GM23338 (cell line): ENCODE data around the gene SBDS. TPM values are rescaled to one million over a fixed set of nuclear protein-coding genes. Genes with fewer than 3 reads are reported as not detected.
"Not testable (repeated sequence)": the region's sequence is repeated elsewhere in the genome, so short reads cannot be mapped to it uniquely, and the experiment has no call there.

Experiments
- ATAC-seq: fragments of 200-7000 bp; cut with Tn5 transposase; 3 replicates; pipeline ENCODE4 v1.9.1; 2020
- DNase-seq: peaks from one replicate; pipeline ENCODE4 v3.0.0-alpha.2; 2015; ENCODE audit warnings: low spot score
- H2AFZ ChIP-seq: fragments of 200-600 bp; sonication (generic); 2 replicates; pipeline ENCODE4 v1.8.0; 2016; ENCODE audit warnings: antibody characterized with exemption, mild to moderate bottlenecking, moderate library complexity
- H3F3A ChIP-seq: fragments of 200-600 bp; sonication (generic); replicated peaks from 2 replicates; pipeline ENCODE4 v1.8.0; 2017; ENCODE audit warnings: antibody characterized with exemption, mixed run types, low read depth
- H3K27ac ChIP-seq: fragments of 200-600 bp; sonication (generic); 2 replicates; pipeline ENCODE4 v1.6.1; 2016; ENCODE audit warnings: low read depth
- H3K27me3 ChIP-seq: fragments of 200-600 bp; sonication (generic); 2 replicates; pipeline ENCODE4 v1.8.0; 2016; ENCODE audit warnings: mild to moderate bottlenecking, mixed run types, moderate library complexity; ENCODE audit not compliant: insufficient read depth
- H3K36me3 ChIP-seq: fragments of 200-600 bp; sonication (generic); 2 replicates; pipeline ENCODE4 v1.8.0; 2016; ENCODE audit warnings: mild to moderate bottlenecking; ENCODE audit not compliant: insufficient read depth
- H3K4me1 ChIP-seq: fragments of 200-600 bp; sonication (generic); 2 replicates; pipeline ENCODE4 v1.8.0; 2016; ENCODE audit warnings: mild to moderate bottlenecking, moderate library complexity; ENCODE audit not compliant: insufficient read depth
- H3K4me2 ChIP-seq: fragments of 200-600 bp; sonication (generic); 2 replicates; pipeline ENCODE4 v1.7.1; 2017; ENCODE audit warnings: mixed run types
- H3K4me3 ChIP-seq: fragments of 200-600 bp; sonication (generic); 2 replicates; pipeline ENCODE4 v1.6.1; 2016; ENCODE audit warnings: mixed run types
- H3K79me2 ChIP-seq: fragments of 200-600 bp; sonication (generic); replicated peaks from 2 replicates; pipeline ENCODE4 v1.8.0; 2017; ENCODE audit warnings: mild to moderate bottlenecking; ENCODE audit not compliant: insufficient read depth
- H3K9me2 ChIP-seq: fragments of 200-600 bp; sonication (generic); 2 replicates; pipeline ENCODE4 v1.8.0; 2017; ENCODE audit not compliant: insufficient read depth
- H4K20me1 ChIP-seq: fragments of 200-600 bp; sonication (generic); replicated peaks from 2 replicates; pipeline ENCODE4 v1.8.0; 2017; ENCODE audit warnings: mild to moderate bottlenecking; ENCODE audit not compliant: insufficient read depth
- H3K27ac Mint-ChIP-seq: 2 replicates; pipeline ENCODE4 v1.8.0; 2020; ENCODE audit warnings: inconsistent platforms, mild to moderate bottlenecking, moderate library complexity, mixed read lengths
- H3K27me3 Mint-ChIP-seq: 3 replicates; pipeline ENCODE4 v1.8.0; 2022; ENCODE audit warnings: low read depth, mild to moderate bottlenecking, moderate library complexity, mixed read lengths, inconsistent platforms; ENCODE audit not compliant: insufficient read depth, poor library complexity
- H3K36me3 Mint-ChIP-seq: 3 replicates; pipeline ENCODE4 v1.8.0; 2021; ENCODE audit warnings: low read depth, mild to moderate bottlenecking, inconsistent platforms, moderate library complexity, mixed read lengths
- H3K4me1 Mint-ChIP-seq: 3 replicates; pipeline ENCODE4 v1.8.0; 2020; ENCODE audit warnings: mild to moderate bottlenecking, inconsistent platforms, mixed read lengths
- H3K4me3 Mint-ChIP-seq: 3 replicates; pipeline ENCODE4 v1.8.0; 2021; ENCODE audit warnings: moderate library complexity, mild to moderate bottlenecking, inconsistent platforms, mixed read lengths
- H3K9me3 Mint-ChIP-seq: 3 replicates; pipeline ENCODE4 v1.8.0; 2020; ENCODE audit warnings: moderate library complexity, mild to moderate bottlenecking, inconsistent platforms, mixed read lengths
- CREB1 ChIP-seq: fragments of 250-450 bp; sonication (Bioruptor Pico); IDR thresholded peaks from 2 replicates; pipeline ENCODE4 v1.5.0; 2020; ENCODE audit warnings: low read depth, mild to moderate bottlenecking, moderate library complexity
- JUNB ChIP-seq: IDR thresholded peaks from one replicate; pipeline ENCODE4 v1.6.1; 2016; ENCODE audit warnings: antibody characterized with exemption; ENCODE audit not compliant: unreplicated experiment
- NANOG ChIP-seq: IDR thresholded peaks from 2 replicates; pipeline ENCODE4 v1.6.1; 2016; ENCODE audit warnings: antibody characterized with exemption, borderline replicate concordance
- POLR2AphosphoS5 ChIP-seq: IDR thresholded peaks from 2 replicates; pipeline ENCODE4 v1.6.1; 2016; ENCODE audit warnings: antibody characterized with exemption, low read depth
- STAT1 ChIP-seq: IDR thresholded peaks from one replicate; pipeline ENCODE4 v1.6.1; 2016; ENCODE audit warnings: antibody characterized with exemption; ENCODE audit not compliant: unreplicated experiment
- polyA plus RNA-seq: library from polyadenylated mRNA; unstranded; fragments of >200 nt; fragmentation: Nextera tagmentation; extraction: Ambion mirVana; gene quantifications from 2 replicates; pipeline ENCODE4 v1.2.1, GENCODE V29; 2016
- total RNA-seq: library from RNA; depleted of rRNA; stranded (reverse); fragments of >200 nt; shearing (Covaris generic); gene quantifications from 2 replicates; pipeline ENCODE4 v1.2.3, GENCODE V29; 2014
- TF ChIP-seq, protein P1 (sequence below), 2 experiments: fragments of 200-600 bp in 1 of 2; sonication (generic) in 1 of 2; conservative IDR thresholded peaks; 2 replicates each; pipeline versions ENCODE4 v1.5.1 to v1.6.1; 2016 to 2017; ENCODE audit warnings: antibody characterized with exemption in 2 of 2, low read depth in 2 of 2, mild to moderate bottlenecking in 2 of 2, moderate library complexity in 1 of 2

SBDS gene
- total and polyA plus RNA-seq, 2 experiments from 2014 or later, result 20.5 to 34.4 TPM

DNA sequence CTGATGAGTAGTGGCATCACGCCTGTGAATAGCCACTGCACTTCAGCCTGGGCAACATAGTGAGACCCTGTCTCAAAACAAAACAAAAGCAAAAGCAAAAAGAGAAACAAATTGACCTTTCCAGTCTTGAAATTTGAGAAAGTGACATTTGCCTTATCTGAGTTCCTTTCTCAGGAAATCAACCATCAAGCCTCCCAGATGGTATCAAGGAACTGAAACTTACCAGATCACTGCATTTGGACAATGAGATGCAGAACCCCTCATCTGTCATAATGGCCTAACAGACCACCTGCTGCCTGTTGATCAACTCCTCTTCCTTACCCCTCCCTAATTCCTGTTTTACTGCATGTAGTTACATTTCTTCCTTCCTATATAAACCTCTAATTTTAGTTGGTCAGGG is 15.1 kb downstream of the SBDS start:
- H3K4me2 ChIP-seq, H3K27me3 ChIP-seq, H3K27ac Mint-ChIP-seq, H4K20me1 ChIP-seq, H3F3A ChIP-seq, H3K27me3 Mint-ChIP-seq, DNase-seq, H3K79me2 ChIP-seq, ATAC-seq, H3K4me3 ChIP-seq, H3K4me3 Mint-ChIP-seq, H3K36me3 ChIP-seq, H3K4me1 ChIP-seq, H3K9me2 ChIP-seq, H3K27ac ChIP-seq, H3K36me3 Mint-ChIP-seq, H2AFZ ChIP-seq, H3K4me1 Mint-ChIP-seq: not testable (repeated sequence)
- peaks cover 19% of the 10 kb centered on the region for H3K9me3 Mint-ChIP-seq

DNA sequence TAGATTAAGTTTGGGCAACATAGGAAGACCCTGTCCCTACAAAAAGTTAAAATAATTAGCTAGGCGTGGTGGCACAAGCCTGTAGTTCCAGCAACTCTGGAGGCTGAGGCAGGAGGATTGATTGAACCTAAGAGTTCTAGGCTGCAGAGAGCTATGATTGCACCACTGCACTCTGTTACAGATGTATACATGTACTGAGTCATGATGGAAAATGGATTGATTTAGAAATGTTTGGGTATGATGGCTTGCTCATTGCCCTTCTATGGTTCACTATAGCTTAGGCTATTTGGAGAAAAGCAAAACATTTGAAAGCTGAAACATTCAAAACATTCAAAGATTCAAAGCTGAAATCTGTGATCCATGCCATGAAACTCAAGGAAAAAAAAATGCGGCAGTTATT is 16.4 kb downstream of the SBDS start:
- not testable (repeated sequence) for H3K36me3 Mint-ChIP-seq, H3K4me2 ChIP-seq, ATAC-seq, H3K4me1 ChIP-seq, H3K79me2 ChIP-seq, H3K27ac Mint-ChIP-seq, DNase-seq, H3K9me2 ChIP-seq, H3K27me3 ChIP-seq, H3K27me3 Mint-ChIP-seq, H3F3A ChIP-seq, H4K20me1 ChIP-seq, H3K4me3 ChIP-seq, H3K4me1 Mint-ChIP-seq, H2AFZ ChIP-seq, H3K36me3 ChIP-seq, H3K27ac ChIP-seq, H3K4me3 Mint-ChIP-seq
- peaks cover 19% of the 10 kb centered on the region for H3K9me3 Mint-ChIP-seq

DNA sequence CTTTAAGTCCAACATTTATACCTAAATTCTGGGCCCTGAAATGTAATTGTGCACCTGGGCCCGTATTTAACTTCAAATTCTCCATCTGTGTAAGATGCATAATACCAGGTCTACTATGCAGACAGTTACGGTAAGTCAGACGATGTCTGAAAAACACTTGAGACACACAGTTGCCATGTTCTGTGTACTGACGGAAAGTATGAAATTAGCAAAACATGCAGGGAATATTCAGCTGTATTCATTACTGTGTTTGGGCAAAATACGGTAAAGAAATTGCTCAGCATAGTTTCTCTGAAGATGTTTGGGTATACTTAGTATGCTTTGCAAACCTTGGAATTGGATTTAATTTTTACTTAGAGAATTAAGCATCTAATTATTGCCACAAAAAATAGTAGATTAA is 17.1 kb downstream of the SBDS start:
- not testable (repeated sequence) for H3K27ac Mint-ChIP-seq, H3K4me3 ChIP-seq, ATAC-seq, H3K4me2 ChIP-seq, H2AFZ ChIP-seq, H3K27me3 ChIP-seq, H4K20me1 ChIP-seq, H3K27me3 Mint-ChIP-seq, H3K79me2 ChIP-seq, H3F3A ChIP-seq, H3K4me1 ChIP-seq, H3K36me3 Mint-ChIP-seq, H3K4me1 Mint-ChIP-seq, H3K27ac ChIP-seq, H3K9me2 ChIP-seq, DNase-seq, H3K36me3 ChIP-seq, H3K4me3 Mint-ChIP-seq
- H3K9me3 Mint-ChIP-seq, result peaks cover 19% of the 10 kb centered on the region

DNA sequence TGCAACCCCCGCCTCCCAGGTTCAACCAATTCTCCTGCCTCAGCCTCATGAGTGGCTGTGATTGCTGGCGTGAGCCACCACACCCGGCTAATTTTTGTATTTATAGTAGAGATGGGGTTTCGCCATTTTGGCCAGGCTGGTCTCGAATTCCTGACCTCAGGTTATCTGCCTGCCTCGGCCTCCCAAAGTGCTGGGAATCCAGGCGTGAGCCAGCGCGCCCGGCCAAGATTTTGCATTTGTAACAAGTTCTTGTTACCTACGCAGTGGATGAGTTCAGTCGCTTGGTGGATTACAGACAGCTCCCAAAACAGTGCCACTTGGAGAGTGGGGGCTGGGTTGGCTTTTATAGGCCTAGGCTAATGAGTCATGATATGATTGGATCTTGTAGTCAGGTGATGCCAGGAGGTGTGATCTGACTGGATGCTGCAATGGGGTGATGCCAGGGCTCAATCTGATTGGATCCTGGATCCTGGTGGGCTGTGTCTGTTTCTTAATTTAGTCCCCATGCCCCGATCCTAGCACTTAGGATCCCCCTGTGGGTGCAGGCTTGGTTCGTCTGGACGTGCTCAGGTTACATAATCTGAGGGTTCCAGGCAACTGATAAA is 20.3 kb downstream of the SBDS start:
- Histone ChIP-seq H3K4me1 (no peaks in the 10 kb centered on the region), H2AFZ (peak overlapping the region; percentile 78; the same call in 1 of the 2 replicates), H3K36me3 (no peaks in the 10 kb centered on the region; the same call in 1 of the 2 replicates), H3K4me2 (no peak overlapping the region), H3K79me2 (no peaks in the 10 kb centered on the region), H3K27me3 (no peaks in the 10 kb centered on the region), H3K9me2 (no peaks in the 10 kb centered on the region), H3K4me3 (no peak overlapping the region), H3K27ac (peak overlapping the region; percentile 57; the same call in 1 of the 2 replicates), H4K20me1 (no peaks in the 10 kb centered on the region), H3F3A (no peaks in the 10 kb centered on the region)
- Mint-ChIP-seq H3K27ac (no peak overlapping the region), H3K9me3 (peaks cover 9% of the 10 kb centered on the region; the same call in 2 of the 3 replicates), H3K27me3 (peaks cover 1% of the 10 kb centered on the region), H3K4me1 (peaks cover 1% of the 10 kb centered on the region; the same call in 1 of the 3 replicates), H3K36me3 (no peaks in the 10 kb centered on the region; the same call in 2 of the 3 replicates), H3K4me3 (no peak overlapping the region)
- DNase-seq (peak; percentile 48), ATAC-seq (peak; percentile 44)
- TF ChIP-seq CREB1, result no peak
- TF ChIP-seq, protein P1, sequence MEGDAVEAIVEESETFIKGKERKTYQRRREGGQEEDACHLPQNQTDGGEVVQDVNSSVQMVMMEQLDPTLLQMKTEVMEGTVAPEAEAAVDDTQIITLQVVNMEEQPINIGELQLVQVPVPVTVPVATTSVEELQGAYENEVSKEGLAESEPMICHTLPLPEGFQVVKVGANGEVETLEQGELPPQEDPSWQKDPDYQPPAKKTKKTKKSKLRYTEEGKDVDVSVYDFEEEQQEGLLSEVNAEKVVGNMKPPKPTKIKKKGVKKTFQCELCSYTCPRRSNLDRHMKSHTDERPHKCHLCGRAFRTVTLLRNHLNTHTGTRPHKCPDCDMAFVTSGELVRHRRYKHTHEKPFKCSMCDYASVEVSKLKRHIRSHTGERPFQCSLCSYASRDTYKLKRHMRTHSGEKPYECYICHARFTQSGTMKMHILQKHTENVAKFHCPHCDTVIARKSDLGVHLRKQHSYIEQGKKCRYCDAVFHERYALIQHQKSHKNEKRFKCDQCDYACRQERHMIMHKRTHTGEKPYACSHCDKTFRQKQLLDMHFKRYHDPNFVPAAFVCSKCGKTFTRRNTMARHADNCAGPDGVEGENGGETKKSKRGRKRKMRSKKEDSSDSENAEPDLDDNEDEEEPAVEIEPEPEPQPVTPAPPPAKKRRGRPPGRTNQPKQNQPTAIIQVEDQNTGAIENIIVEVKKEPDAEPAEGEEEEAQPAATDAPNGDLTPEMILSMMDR (conservative IDR thresholded peaks at IDR 0.05; ENCODE audit: low read depth in 2 of 2), result no peak
- no peak for TF ChIP-seq STAT1
- no peak for TF ChIP-seq JUNB
- no peak for TF ChIP-seq POLR2AphosphoS5
- TF ChIP-seq NANOG, result no peak
